ENCODE results near the gene FBXL7.
A peak's percentile ranks its signal among the peaks of the same experiment; 100 is the strongest.

The FBXL7 gene

DNA sequence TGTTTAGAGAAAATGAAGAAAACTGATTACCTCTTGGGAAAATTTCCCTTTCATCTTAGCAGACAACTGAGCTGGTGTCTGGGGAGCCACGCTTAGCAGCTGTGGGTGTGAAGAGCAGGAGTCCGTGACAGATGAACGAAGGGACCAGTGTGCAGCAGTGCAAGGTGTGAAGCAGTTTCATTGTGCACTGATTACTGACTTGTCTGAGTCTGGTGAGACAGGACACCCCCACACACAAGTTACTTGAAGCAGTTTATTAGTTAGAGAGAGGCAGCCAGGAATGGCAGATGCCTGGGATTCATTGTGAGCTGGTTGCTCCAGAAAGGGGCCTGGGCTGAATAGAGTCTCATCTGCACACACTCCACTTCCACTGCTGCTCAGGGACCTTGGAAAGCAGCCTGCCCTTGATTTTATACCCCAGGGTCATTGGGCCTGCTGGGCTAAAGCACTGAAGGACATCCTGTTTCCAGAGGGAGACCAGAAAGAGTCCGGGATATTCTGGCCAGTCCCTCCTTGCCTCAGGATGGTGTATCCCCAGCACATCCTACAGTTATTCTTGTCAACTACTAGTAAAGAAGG, 47.4 kb downstream of the FBXL7 start:
- Histone ChIP-seq H3K9me3 (replicated peaks in 1 of 11) (no peaks in the 10 kb centered on the region), H3K4me2 (peak overlapping the region in 6 of 11 experiments; percentile 7 to 39 (median 25); a peak in 8 of 22 replicates), H3K9ac (no peak overlapping the region), H3K4me3 (no peak overlapping the region), H3K4me1 (peaks cover 0 to 11% (median 7%) of the 10 kb centered on the region in 10 experiments; a peak in 10 of 20 replicates), H3K36me3 (no peaks in the 10 kb centered on the region), H4K20me1 (no peaks in the 10 kb centered on the region), H3K27ac (no peak overlapping the region), H3K27me3 (no peaks in the 10 kb centered on the region)
- no peak for TF ChIP-seq Cebpa-rat (IDR thresholded peaks at IDR 0.05)

GRCh38 chr5:15549961-15550360, 50.0 kb downstream of the FBXL7 start:
- Histone ChIP-seq H3K36me3 (no peaks in the 10 kb centered on the region), H3K27me3 (no peaks in the 10 kb centered on the region), H3K9ac (no peak overlapping the region), H3K4me1 (peaks cover 0 to 11% (median 7%) of the 10 kb centered on the region in 10 experiments; a peak in 10 of 20 replicates), H3K4me3 (no peak overlapping the region), H4K20me1 (no peaks in the 10 kb centered on the region), H3K27ac (no peak overlapping the region), H3K9me3 (replicated peaks in 1 of 11) (no peaks in the 10 kb centered on the region), H3K4me2 (no peak overlapping the region)
- TF ChIP-seq Cebpa-rat (IDR thresholded peaks at IDR 0.05): no peak

GRCh38 chr5:15550502-15551112, 50.6 kb downstream of the FBXL7 start:
- no peaks in the 10 kb centered on the region for H3K36me3 ChIP-seq
- H3K9ac ChIP-seq: no peak overlapping the region
- peaks cover 0 to 11% (median 7%) of the 10 kb centered on the region in 10 experiments; a peak in 10 of 20 replicates for H3K4me1 ChIP-seq
- TF ChIP-seq Cebpa-rat (IDR thresholded peaks at IDR 0.05): no peak
- H4K20me1 ChIP-seq: no peaks in the 10 kb centered on the region
- H3K27me3 ChIP-seq: no peaks in the 10 kb centered on the region
- H3K9me3 ChIP-seq (replicated peaks in 1 of 11): no peaks in the 10 kb centered on the region
- no peak overlapping the region for H3K27ac ChIP-seq
- H3K4me3 ChIP-seq: no peak overlapping the region
- no peak overlapping the region for H3K4me2 ChIP-seq

DNA sequence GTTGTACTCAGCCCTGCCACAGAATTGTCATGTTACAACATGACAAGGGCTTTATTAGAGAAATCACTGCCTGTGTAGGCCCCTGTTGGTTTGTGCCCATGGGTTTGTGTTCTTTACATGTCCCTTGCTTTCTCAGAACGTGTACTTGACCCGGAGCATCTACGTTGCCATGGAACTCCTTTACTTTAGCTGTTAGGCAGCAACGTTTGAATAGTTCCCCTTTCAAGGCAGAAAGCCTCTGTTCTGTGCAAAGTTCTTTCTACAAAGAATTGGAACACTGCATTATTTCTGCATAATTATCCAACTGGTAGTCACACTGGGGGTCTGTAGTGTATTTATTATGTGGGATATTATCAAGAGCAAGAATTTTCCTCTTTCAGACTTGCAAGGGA, 51.1 kb downstream of the FBXL7 start:
- no peak overlapping the region for H3K9ac ChIP-seq
- no peaks in the 10 kb centered on the region for H3K9me3 ChIP-seq (replicated peaks in 1 of 11)
- H3K4me3 ChIP-seq: no peak overlapping the region
- no peaks in the 10 kb centered on the region for H3K27me3 ChIP-seq
- no peak overlapping the region for H3K4me2 ChIP-seq
- H3K4me1 ChIP-seq: peaks cover 0 to 11% (median 7%) of the 10 kb centered on the region in 10 experiments; a peak in 10 of 20 replicates
- no peaks in the 10 kb centered on the region for H3K36me3 ChIP-seq
- TF ChIP-seq Cebpa-rat (IDR thresholded peaks at IDR 0.05): no peak
- no peaks in the 10 kb centered on the region for H4K20me1 ChIP-seq
- no peak overlapping the region for H3K27ac ChIP-seq

DNA sequence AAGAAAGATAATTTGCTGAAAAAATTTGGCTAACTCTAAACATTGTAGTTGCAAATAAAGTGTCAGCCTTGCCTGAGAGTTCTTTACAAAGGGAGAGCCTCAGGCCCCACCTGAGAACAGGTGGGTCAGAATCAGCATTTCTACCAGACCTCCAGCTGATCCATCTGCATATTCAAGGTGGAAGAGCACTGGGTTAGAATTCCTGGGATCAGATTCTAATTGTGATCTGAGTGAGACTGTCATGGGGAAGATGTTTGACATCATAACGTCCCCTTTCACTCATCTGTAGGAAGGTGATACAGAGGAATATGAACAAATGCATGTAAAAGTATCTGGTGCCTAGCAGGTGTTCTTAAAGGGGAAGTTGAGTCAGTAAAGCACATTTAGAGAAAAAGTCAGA, 54.6 kb downstream of the FBXL7 start:
- H3K36me3 ChIP-seq: no peaks in the 10 kb centered on the region
- no peak overlapping the region for H3K4me3 ChIP-seq
- H4K20me1 ChIP-seq: no peaks in the 10 kb centered on the region
- no peaks in the 10 kb centered on the region for H3K27me3 ChIP-seq
- H3K9ac ChIP-seq: no peak overlapping the region
- no peak overlapping the region for H3K4me2 ChIP-seq
- no peak overlapping the region for H3K27ac ChIP-seq
- TF ChIP-seq Cebpa-rat (IDR thresholded peaks at IDR 0.05): no peak
- no peaks in the 10 kb centered on the region for H3K9me3 ChIP-seq (replicated peaks in 1 of 11)
- H3K4me1 ChIP-seq: no peaks in the 10 kb centered on the region

DNA sequence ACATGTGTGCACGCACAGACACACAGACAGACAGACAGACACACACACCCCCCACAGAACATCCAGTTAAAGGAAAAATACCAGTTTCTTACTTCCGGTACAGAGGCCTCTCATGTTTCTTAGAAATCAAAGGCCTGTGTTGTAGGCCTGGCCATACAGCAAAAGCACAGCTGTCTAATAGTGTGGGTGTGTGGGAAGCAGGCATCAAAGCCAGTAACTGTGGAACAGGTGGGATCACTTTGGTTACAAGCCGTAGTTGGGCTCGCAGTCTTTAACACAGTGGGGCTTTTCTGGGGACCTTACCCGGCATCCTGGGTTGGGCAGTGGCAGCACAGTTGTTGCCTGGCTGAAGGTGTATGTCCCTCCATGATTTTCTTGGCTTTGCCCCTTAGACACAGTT, 55.2 kb downstream of the FBXL7 start:
- Histone ChIP-seq H3K27me3 (no peaks in the 10 kb centered on the region), H3K9me3 (replicated peaks in 1 of 11) (no peaks in the 10 kb centered on the region), H3K9ac (no peak overlapping the region), H3K27ac (no peak overlapping the region), H3K4me3 (no peak overlapping the region), H3K4me2 (no peak overlapping the region), H3K4me1 (no peaks in the 10 kb centered on the region), H4K20me1 (no peaks in the 10 kb centered on the region), H3K36me3 (no peaks in the 10 kb centered on the region)
- TF ChIP-seq Cebpa-rat (IDR thresholded peaks at IDR 0.05): no peak

- Histone ChIP-seq H3K9me3 (replicated peaks in 1 of 11) (peaks cover 0 to 7% (median 0%) of the 10 kb centered on the region in 11 experiments; a peak in 2 of 22 replicates), H3K36me3 (no peaks in the 10 kb centered on the region), H3K9ac (no peak overlapping the region), H3K27ac (no peak overlapping the region), H3K4me2 (no peak overlapping the region), H3K4me1 (no peaks in the 10 kb centered on the region), H4K20me1 (no peaks in the 10 kb centered on the region), H3K4me3 (no peak overlapping the region), H3K27me3 (no peaks in the 10 kb centered on the region)
- TF ChIP-seq Cebpa-rat (IDR thresholded peaks at IDR 0.05): no peak
These were observed 58.3 kb downstream of the FBXL7 start for GRCh38 chr5:15558240-15558639.

GRCh38 chr5:15558681-15559080, 58.7 kb downstream of the FBXL7 start:
- no peak for TF ChIP-seq Cebpa-rat (IDR thresholded peaks at IDR 0.05)
- Histone ChIP-seq H3K9me3 (replicated peaks in 1 of 11) (peaks cover 0 to 7% (median 0%) of the 10 kb centered on the region in 11 experiments; a peak in 2 of 22 replicates), H3K4me3 (no peak overlapping the region), H3K9ac (no peak overlapping the region), H3K4me2 (no peak overlapping the region), H3K27ac (no peak overlapping the region), H3K27me3 (no peaks in the 10 kb centered on the region), H4K20me1 (no peaks in the 10 kb centered on the region), H3K4me1 (no peaks in the 10 kb centered on the region), H3K36me3 (no peaks in the 10 kb centered on the region)

- Histone ChIP-seq H3K4me3 (no peak overlapping the region), H3K9ac (no peak overlapping the region), H3K27ac (no peak overlapping the region), H4K20me1 (no peaks in the 10 kb centered on the region), H3K4me2 (no peak overlapping the region), H3K27me3 (no peaks in the 10 kb centered on the region), H3K4me1 (no peaks in the 10 kb centered on the region), H3K9me3 (replicated peaks in 1 of 11) (peaks cover 0 to 7% (median 0%) of the 10 kb centered on the region in 11 experiments; a peak in 2 of 22 replicates), H3K36me3 (no peaks in the 10 kb centered on the region)
- no peak for TF ChIP-seq Cebpa-rat (IDR thresholded peaks at IDR 0.05)
These were observed 60.4 kb downstream of the FBXL7 start for GRCh38 chr5:15560421-15560820.

GRCh38 chr5:15564523-15564922, 64.5 kb downstream of the FBXL7 start:
- H3K4me3 ChIP-seq: no peak overlapping the region
- H3K27me3 ChIP-seq: no peaks in the 10 kb centered on the region
- H3K9ac ChIP-seq: no peak overlapping the region
- no peak overlapping the region for H3K4me2 ChIP-seq
- H3K4me1 ChIP-seq: no peaks in the 10 kb centered on the region
- TF ChIP-seq Cebpa-rat (IDR thresholded peaks at IDR 0.05): no peak
- H4K20me1 ChIP-seq: no peaks in the 10 kb centered on the region
- H3K9me3 ChIP-seq (replicated peaks in 1 of 11): peaks cover 0 to 7% (median 0%) of the 10 kb centered on the region in 11 experiments; a peak in 2 of 22 replicates
- no peaks in the 10 kb centered on the region for H3K36me3 ChIP-seq
- H3K27ac ChIP-seq: no peak overlapping the region
